DMS153 (cell line): Measurements from ENCODE around the gene PARVB.

Source experiments
- DNase-seq: peaks from one replicate; lab custom pipeline; 2025; lab: John Stamatoyannopoulos, UW

The PARVB gene

DNA sequence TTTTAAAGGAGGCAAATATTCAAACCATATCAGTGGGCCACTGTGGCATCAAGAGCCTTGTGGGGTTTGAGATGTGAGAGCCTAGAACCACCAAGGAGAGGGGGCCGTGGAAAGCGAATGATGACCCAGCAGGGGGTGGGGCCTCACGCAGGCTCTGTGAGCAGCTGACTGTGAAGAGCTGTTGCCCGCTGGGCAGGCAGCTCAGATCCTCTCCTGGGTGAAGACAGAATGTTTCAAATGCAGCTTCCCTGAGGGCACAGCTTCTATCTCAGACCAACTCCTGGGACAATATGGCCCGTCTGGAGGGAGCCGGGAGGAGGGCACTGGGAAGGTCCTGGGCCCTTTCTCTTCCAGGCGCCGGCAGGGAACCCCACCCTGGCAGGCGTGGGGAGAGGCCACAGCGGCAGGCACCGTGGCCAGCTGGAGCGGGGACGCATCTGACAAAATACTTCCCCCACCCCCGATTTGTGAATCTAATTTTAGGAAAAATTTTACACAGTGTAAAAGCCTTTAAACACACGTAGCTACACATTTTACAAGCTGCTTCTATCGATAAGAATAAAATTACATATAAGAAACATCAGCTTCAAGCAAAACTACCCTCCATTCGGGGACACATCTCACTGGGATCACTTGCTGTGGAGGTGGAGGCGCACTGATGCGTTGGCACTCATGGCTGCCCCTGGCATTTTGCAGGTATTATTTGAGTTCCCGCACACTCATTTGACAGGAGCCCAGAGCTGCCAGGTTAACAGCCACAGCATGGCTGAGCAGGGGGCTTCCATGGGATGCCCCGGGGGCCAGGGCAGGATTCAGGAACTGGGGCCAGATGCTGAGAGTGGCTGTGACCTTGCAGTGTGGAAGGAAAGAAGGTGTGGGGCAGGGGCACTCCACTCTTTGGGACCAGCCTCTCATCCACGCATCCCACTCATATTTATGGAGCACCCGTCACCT, 196.9 kb downstream of the PARVB start:
- DNase-seq: no peak

DNA sequence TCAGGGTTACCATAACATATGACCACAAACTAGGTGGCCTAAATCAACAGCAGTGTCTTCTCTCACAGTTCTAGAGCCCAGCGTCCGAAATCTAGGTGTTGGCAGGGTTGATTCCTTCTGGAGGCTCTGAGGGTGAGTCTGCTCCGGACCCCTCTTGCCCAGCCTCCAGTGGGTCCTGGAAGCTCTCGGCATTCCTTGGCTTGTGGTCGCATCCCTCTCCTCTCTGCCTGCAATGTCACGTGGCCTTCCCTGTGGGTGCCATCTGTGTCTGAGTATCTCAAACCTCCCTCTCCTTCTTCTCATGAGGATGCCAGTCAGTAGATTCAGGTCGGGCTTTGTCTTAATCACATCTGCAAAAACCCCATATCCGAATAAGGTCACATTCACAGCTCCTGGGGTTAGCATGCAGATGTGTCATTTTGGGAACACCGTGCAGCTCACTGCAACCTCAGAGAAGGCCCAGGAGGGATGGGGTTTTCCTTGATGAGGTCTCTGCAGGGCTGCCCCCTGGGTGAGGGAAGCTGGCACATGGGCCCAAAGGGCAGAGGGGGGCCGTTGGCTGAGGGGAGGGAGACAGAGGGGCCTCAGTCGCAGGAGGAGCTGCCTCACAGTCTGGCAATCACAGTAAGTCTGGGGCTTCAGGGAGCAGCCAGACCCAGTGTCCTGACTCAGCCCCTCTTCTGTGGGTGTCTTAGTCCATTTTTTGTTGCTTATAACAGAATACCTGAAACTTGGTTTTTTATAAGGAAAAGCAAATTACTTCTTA, 197.8 kb downstream of the PARVB start:
- DNase-seq: no peak
